ENCODE data around the gene LCTL. TPM values are rescaled to one million over a fixed set of nuclear protein-coding genes. Genes with fewer than 3 reads are reported as not detected.

LCTL gene
- total RNA-seq, 2 donors from 2014 or later = 0.51 to 0.77 TPM

- H3K36me3 ChIP-seq (ENCODE audit: control insufficient read depth, insufficient read depth, low read length) = no peaks in the 10 kb centered on the region
- Mint-ChIP-seq H3K4me3 (no peak overlapping the region), H3K9me3 (no peaks in the 10 kb centered on the region), H3K27me3 (ENCODE audit: insufficient read depth) (no peaks in the 10 kb centered on the region), H3K27ac (no peak overlapping the region), H3K36me3 (ENCODE audit: low read depth) (no peaks in the 10 kb centered on the region), H3K4me1 (peaks cover 5% of the 10 kb centered on the region)
- H3K27me3 ChIP-seq (ENCODE audit: control insufficient read depth, insufficient read depth, low read length, poor library complexity, severe bottlenecking) = no peaks in the 10 kb centered on the region
- H3K4me3 ChIP-seq (ENCODE audit: low read length) = no peak overlapping the region
- TF ChIP-seq CTCF (conservative IDR thresholded peaks at IDR 0.05) = no peak
- peaks cover 3% of the 10 kb centered on the region for H3K4me1 ChIP-seq (ENCODE audit: control insufficient read depth, insufficient read depth, low read length)
- no peaks in the 10 kb centered on the region for H3K9me3 ChIP-seq (ENCODE audit: control insufficient read depth, low read length)
- no peak overlapping the region for H3K9ac ChIP-seq (ENCODE audit: extremely low read depth, low read length, poor library complexity, severe bottlenecking)
- H3K27ac ChIP-seq (ENCODE audit: low read depth, low read length) = no peak overlapping the region
- DNase-seq = no peak
- WGBS, 2 experiments (ENCODE audit: insufficient coverage in 1 of 2, insufficient read length in 1 of 2) = 90 to 100% methylated on average over 3 to 17 of the region's 18 CpGs
These were observed 1.4 kb downstream of the LCTL start for GRCh38 chr15:66564136-66565041.

GRCh38 chr15:66563566-66564110 is 2.2 kb downstream of the LCTL start:
- H3K27ac ChIP-seq (ENCODE audit: low read depth, low read length) = no peak overlapping the region
- Mint-ChIP-seq H3K27ac (no peak overlapping the region), H3K36me3 (ENCODE audit: low read depth) (no peaks in the 10 kb centered on the region), H3K4me3 (no peak overlapping the region), H3K9me3 (no peaks in the 10 kb centered on the region), H3K4me1 (peaks cover 5% of the 10 kb centered on the region), H3K27me3 (ENCODE audit: insufficient read depth) (no peaks in the 10 kb centered on the region)
- no peaks in the 10 kb centered on the region for H3K9me3 ChIP-seq (ENCODE audit: control insufficient read depth, low read length)
- no peak overlapping the region for H3K4me3 ChIP-seq (ENCODE audit: low read length)
- 96 to 99% methylated on average over 7 to 13 of the region's 13 CpGs for WGBS, 2 experiments (ENCODE audit: insufficient coverage in 1 of 2, insufficient read length in 1 of 2)
- no peak overlapping the region for H3K9ac ChIP-seq (ENCODE audit: extremely low read depth, low read length, poor library complexity, severe bottlenecking)
- no peak for TF ChIP-seq CTCF (conservative IDR thresholded peaks at IDR 0.05)
- H3K36me3 ChIP-seq (ENCODE audit: control insufficient read depth, insufficient read depth, low read length) = no peaks in the 10 kb centered on the region
- H3K27me3 ChIP-seq (ENCODE audit: control insufficient read depth, insufficient read depth, low read length, poor library complexity, severe bottlenecking) = no peaks in the 10 kb centered on the region
- H3K4me1 ChIP-seq (ENCODE audit: control insufficient read depth, insufficient read depth, low read length) = peaks cover 3% of the 10 kb centered on the region
- no peak for DNase-seq

- Histone ChIP-seq H3K36me3 (ENCODE audit: control insufficient read depth, insufficient read depth, low read length) (no peaks in the 10 kb centered on the region), H3K27ac (ENCODE audit: low read depth, low read length) (no peak overlapping the region), H3K9me3 (ENCODE audit: control insufficient read depth, low read length) (no peaks in the 10 kb centered on the region), H3K9ac (ENCODE audit: extremely low read depth, low read length, poor library complexity, severe bottlenecking) (no peak overlapping the region), H3K4me3 (ENCODE audit: low read length) (no peak overlapping the region), H3K27me3 (ENCODE audit: control insufficient read depth, insufficient read depth, low read length, poor library complexity, severe bottlenecking) (no peaks in the 10 kb centered on the region), H3K4me1 (ENCODE audit: control insufficient read depth, insufficient read depth, low read length) (peaks cover 3% of the 10 kb centered on the region)
- Mint-ChIP-seq H3K27ac (no peak overlapping the region), H3K4me3 (no peak overlapping the region), H3K36me3 (ENCODE audit: low read depth) (no peaks in the 10 kb centered on the region), H3K9me3 (no peaks in the 10 kb centered on the region), H3K4me1 (peaks cover 5% of the 10 kb centered on the region), H3K27me3 (ENCODE audit: insufficient read depth) (no peaks in the 10 kb centered on the region)
- TF ChIP-seq CTCF (conservative IDR thresholded peaks at IDR 0.05) = no peak
- no peak for DNase-seq
- 95 to 97% methylated on average over 4 of the region's 4 CpGs for WGBS, 2 experiments (ENCODE audit: insufficient coverage in 1 of 2, insufficient read length in 1 of 2)
These were observed 2.7 kb downstream of the LCTL start for GRCh38 chr15:66563126-66563525.

Measured in endodermal cell (in vitro differentiated cells).